Activated CD8-positive, alpha-beta memory T cell treated with anti-CD3 and anti-CD28 coated beads, Interleukin-2, amount 50 U/mL, for 4 hours (primary cell): ENCODE results near the gene ROBO3.

Experiments used
- DNase-seq: peaks from one replicate; pipeline ENCODE4 v3.0.0-alpha.2; 2020

The ROBO3 gene

GRCh38 chr11:124843616-124843910 is 21.7 kb upstream of the ROBO3 start:
- no peak for DNase-seq

- DNase-seq: no peak
These were observed 20.6 kb upstream of the ROBO3 start for GRCh38 chr11:124844664-124845079.

GRCh38 chr11:124846070-124846673 is 19.1 kb upstream of the ROBO3 start:
- no peak for DNase-seq

GRCh38 chr11:124859171-124859570 is 6.1 kb upstream of the ROBO3 start:
- DNase-seq: no peak

- no peak for DNase-seq
These were observed 3.6 kb upstream of the ROBO3 start for GRCh38 chr11:124861670-124862069.

- no peak for DNase-seq
These were observed 2.0 kb upstream of the ROBO3 start for GRCh38 chr11:124863137-124863825.

GRCh38 chr11:124863826-124864165 is 1.4 kb upstream of the ROBO3 start:
- DNase-seq: no peak

- DNase-seq: no peak
These were observed 898 bp upstream of the ROBO3 start for GRCh38 chr11:124864176-124864891.

- no peak for DNase-seq
These were observed 396 bp upstream of the ROBO3 start for GRCh38 chr11:124864892-124865180.

- DNase-seq: peak; percentile 56
These were observed 945 bp downstream of the ROBO3 start for GRCh38 chr11:124865902-124866851.

GRCh38 chr11:124867700-124868099 is 2.5 kb downstream of the ROBO3 start:
- no peak for DNase-seq

- no peak for DNase-seq
These were observed 3.4 kb downstream of the ROBO3 start for GRCh38 chr11:124868331-124869274.

- DNase-seq: no peak
These were observed 4.1 kb downstream of the ROBO3 start for GRCh38 chr11:124869331-124869730.

GRCh38 chr11:124869856-124870387 is 4.7 kb downstream of the ROBO3 start:
- no peak for DNase-seq

- no peak for DNase-seq
These were observed 5.2 kb downstream of the ROBO3 start for GRCh38 chr11:124870430-124870829.

- DNase-seq: no peak
These were observed 7.0 kb downstream of the ROBO3 start for GRCh38 chr11:124872280-124872679.

- no peak for DNase-seq
These were observed 7.5 kb downstream of the ROBO3 start for GRCh38 chr11:124872741-124873140.

- no peak for DNase-seq
These were observed 8.7 kb downstream of the ROBO3 start for GRCh38 chr11:124873951-124874350.

GRCh38 chr11:124874571-124875255 is 9.5 kb downstream of the ROBO3 start:
- no peak for DNase-seq

- DNase-seq: no peak
These were observed 10.2 kb downstream of the ROBO3 start for GRCh38 chr11:124875401-124875800.
